Measurements from ENCODE around the gene COBL. TPM values are rescaled to one million over a fixed set of nuclear protein-coding genes. Genes with fewer than 3 reads are reported as not detected.

Gene COBL
- total and polyA plus RNA-seq, 2 donors (not counting 3 experiments of a cell fraction or from before 2014, with no cell fraction given), result 0.11 TPM; not detected in 1

DNA sequence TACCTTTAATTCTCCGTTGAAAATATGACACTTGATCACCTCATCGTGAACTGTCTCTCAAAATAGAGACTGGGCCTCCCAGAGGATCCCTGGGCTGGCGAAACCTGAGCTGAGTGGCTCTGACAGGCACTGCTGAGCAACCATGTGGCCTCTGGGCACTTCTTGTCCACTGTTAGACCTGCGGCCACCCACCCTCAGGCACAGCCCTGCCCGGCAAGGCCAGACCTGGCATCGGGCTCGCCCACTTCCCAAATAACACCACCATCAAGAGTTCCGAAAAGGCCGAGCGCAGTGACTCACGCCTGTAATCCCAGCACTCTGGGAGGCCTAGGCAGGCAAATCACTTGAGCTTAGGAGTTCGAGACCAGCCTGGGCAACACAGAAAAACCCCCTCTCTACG, 82.5 kb downstream of the COBL start:
- Histone ChIP-seq H2AFZ (ENCODE audit: low read depth, low read length) (no peak overlapping the region), H3K36me3 (ENCODE audit: control insufficient read depth in 2 of 2, extremely low read depth in 1 of 2, insufficient read depth in 2 of 2, low read length in 2 of 2) (no peaks in the 10 kb centered on the region), H3K4me1 (ENCODE audit: control insufficient read depth, extremely low read depth, insufficient read depth, low read length) (no peaks in the 10 kb centered on the region), H3K9me3 (replicated peaks; ENCODE audit: control insufficient read depth, insufficient read depth, low read length) (no peaks in the 10 kb centered on the region), H3K4me3 (replicated peaks in 1 of 3; ENCODE audit: insufficient read depth in 1 of 3, low read depth in 1 of 3, low read length in 3 of 3) (no peak overlapping the region), H3K79me2 (ENCODE audit: control insufficient read depth, insufficient read depth, low read length) (no peaks in the 10 kb centered on the region), H3K4me2 (ENCODE audit: insufficient read depth, low read length) (no peak overlapping the region), H3K27me3 (ENCODE audit: control insufficient read depth in 2 of 2, insufficient read depth in 2 of 2, low read length in 2 of 2) (no peaks in the 10 kb centered on the region), H3K9me1 (replicated peaks; ENCODE audit: control insufficient read depth, extremely low read depth, insufficient read depth, low read length) (no peaks in the 10 kb centered on the region), H3K9ac (replicated peaks; ENCODE audit: extremely low read depth, insufficient read depth, low read length) (no peak overlapping the region), H4K20me1 (replicated peaks; ENCODE audit: control insufficient read depth, extremely low read depth, insufficient read depth, low read length) (no peaks in the 10 kb centered on the region), H3K27ac (ENCODE audit: insufficient read depth, low read depth, low read length) (no peak overlapping the region)
- intact Hi-C loops (cut with micrococcal nuclease) (no loop called here), dilution Hi-C loops (cut with MboI; ENCODE audit: extremely low pct_ligation_motif_present, low sequenced_read_pairs) (no loop called here)
- CTCF ChIA-PET, result no interaction called here
- FAIRE-seq, result no peak
- POLR2A ChIA-PET, result no interaction called here
- no TSS peak for BruUV-seq (replicated peaks)
- TF ChIP-seq POLR2A (IDR thresholded peaks at IDR 0.05; ENCODE audit: low read depth, low read length), result no peak
- no peak for TF ChIP-seq JUN (IDR thresholded peaks at IDR 0.05; ENCODE audit: borderline replicate concordance, insufficient read depth, insufficient read length, low read depth)
- TF ChIP-seq POLR2AphosphoS5 (IDR thresholded peaks at IDR 0.05; ENCODE audit: insufficient read depth, low read depth, low read length), result no peak
- TF ChIP-seq GATA2 (IDR thresholded peaks at IDR 0.05; ENCODE audit: insufficient read depth, insufficient read length, low read depth, low read length), result no peak
- DNase-seq (ENCODE audit: low read depth, low spot score), result no peak

DNA sequence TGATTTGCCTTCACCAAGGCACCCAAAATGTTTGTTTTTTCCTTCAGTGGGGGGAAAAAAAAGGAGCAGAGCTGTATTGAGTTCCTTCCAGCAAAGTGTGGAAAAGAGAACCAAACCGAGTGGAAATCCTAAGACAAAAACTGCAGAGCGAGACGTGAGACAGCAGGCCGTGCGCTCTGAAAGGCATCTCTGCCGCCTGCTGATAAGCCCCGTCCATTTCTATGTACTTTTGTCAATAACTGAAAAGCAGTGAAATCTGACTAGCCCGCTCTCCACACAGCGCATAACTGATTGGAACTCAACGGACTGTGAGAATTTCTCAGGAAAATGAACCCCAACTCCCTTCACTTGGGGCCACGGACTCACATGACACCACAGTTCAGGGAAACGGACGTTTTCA, 83.2 kb downstream of the COBL start:
- TF ChIP-seq MYC (IDR thresholded peaks at IDR 0.05; ENCODE audit: low read depth, low read length), result no peak
- TF ChIP-seq, protein P1, sequence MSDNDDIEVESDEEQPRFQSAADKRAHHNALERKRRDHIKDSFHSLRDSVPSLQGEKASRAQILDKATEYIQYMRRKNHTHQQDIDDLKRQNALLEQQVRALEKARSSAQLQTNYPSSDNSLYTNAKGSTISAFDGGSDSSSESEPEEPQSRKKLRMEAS (IDR thresholded peaks at IDR 0.05; ENCODE audit: insufficient read depth, insufficient read length), result no peak
- TF ChIP-seq JUN (IDR thresholded peaks at IDR 0.05; ENCODE audit: borderline replicate concordance, insufficient read depth, insufficient read length, low read depth), result no peak
- TF ChIP-seq FOS (IDR thresholded peaks at IDR 0.05; ENCODE audit: borderline replicate concordance, insufficient read depth, low read length), result no peak
- TF ChIP-seq EZH2 (IDR thresholded peaks at IDR 0.05; ENCODE audit: borderline replicate concordance, low read depth, low read length, severe bottlenecking), result no peak
- TF ChIP-seq POLR2AphosphoS5 (IDR thresholded peaks at IDR 0.05; ENCODE audit: insufficient read depth, low read depth, low read length), result no peak
- no peak for TF ChIP-seq GATA2 (IDR thresholded peaks at IDR 0.05; ENCODE audit: insufficient read depth, insufficient read length, low read depth, low read length)
- TF ChIP-seq POLR2A (IDR thresholded peaks at IDR 0.05; ENCODE audit: low read depth, low read length), result no peak
- TF ChIP-seq, protein P2, sequence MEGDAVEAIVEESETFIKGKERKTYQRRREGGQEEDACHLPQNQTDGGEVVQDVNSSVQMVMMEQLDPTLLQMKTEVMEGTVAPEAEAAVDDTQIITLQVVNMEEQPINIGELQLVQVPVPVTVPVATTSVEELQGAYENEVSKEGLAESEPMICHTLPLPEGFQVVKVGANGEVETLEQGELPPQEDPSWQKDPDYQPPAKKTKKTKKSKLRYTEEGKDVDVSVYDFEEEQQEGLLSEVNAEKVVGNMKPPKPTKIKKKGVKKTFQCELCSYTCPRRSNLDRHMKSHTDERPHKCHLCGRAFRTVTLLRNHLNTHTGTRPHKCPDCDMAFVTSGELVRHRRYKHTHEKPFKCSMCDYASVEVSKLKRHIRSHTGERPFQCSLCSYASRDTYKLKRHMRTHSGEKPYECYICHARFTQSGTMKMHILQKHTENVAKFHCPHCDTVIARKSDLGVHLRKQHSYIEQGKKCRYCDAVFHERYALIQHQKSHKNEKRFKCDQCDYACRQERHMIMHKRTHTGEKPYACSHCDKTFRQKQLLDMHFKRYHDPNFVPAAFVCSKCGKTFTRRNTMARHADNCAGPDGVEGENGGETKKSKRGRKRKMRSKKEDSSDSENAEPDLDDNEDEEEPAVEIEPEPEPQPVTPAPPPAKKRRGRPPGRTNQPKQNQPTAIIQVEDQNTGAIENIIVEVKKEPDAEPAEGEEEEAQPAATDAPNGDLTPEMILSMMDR (IDR thresholded peaks at IDR 0.05; ENCODE audit: extremely low read depth in 1 of 2, insufficient read depth in 1 of 2, low read depth in 1 of 2, low read length in 2 of 2), result no peak
- intact Hi-C loops (cut with micrococcal nuclease) (no loop called here), dilution Hi-C loops (cut with MboI; ENCODE audit: extremely low pct_ligation_motif_present, low sequenced_read_pairs) (no loop called here)
- ChIA-PET POLR2A (no interaction called here), CTCF (no interaction called here)
- Histone ChIP-seq H3K4me1 (ENCODE audit: control insufficient read depth, extremely low read depth, insufficient read depth, low read length) (no peaks in the 10 kb centered on the region), H3K9me1 (replicated peaks; ENCODE audit: control insufficient read depth, extremely low read depth, insufficient read depth, low read length) (no peaks in the 10 kb centered on the region), H3K9me3 (replicated peaks; ENCODE audit: control insufficient read depth, insufficient read depth, low read length) (no peaks in the 10 kb centered on the region), H3K79me2 (ENCODE audit: control insufficient read depth, insufficient read depth, low read length) (no peaks in the 10 kb centered on the region), H3K36me3 (ENCODE audit: control insufficient read depth in 2 of 2, extremely low read depth in 1 of 2, insufficient read depth in 2 of 2, low read length in 2 of 2) (no peaks in the 10 kb centered on the region), H3K27me3 (ENCODE audit: control insufficient read depth in 2 of 2, insufficient read depth in 2 of 2, low read length in 2 of 2) (no peaks in the 10 kb centered on the region), H4K20me1 (replicated peaks; ENCODE audit: control insufficient read depth, extremely low read depth, insufficient read depth, low read length) (no peaks in the 10 kb centered on the region), H3K4me3 (replicated peaks in 1 of 3; ENCODE audit: insufficient read depth in 1 of 3, low read depth in 1 of 3, low read length in 3 of 3) (no peak overlapping the region), H3K4me2 (ENCODE audit: insufficient read depth, low read length) (no peak overlapping the region), H3K27ac (ENCODE audit: insufficient read depth, low read depth, low read length) (no peak overlapping the region), H2AFZ (ENCODE audit: low read depth, low read length) (no peak overlapping the region), H3K9ac (replicated peaks; ENCODE audit: extremely low read depth, insufficient read depth, low read length) (no peak overlapping the region)
- no peak for FAIRE-seq
- no peak for DNase-seq (ENCODE audit: low read depth, low spot score)
- no TSS peak for BruUV-seq (replicated peaks)
